ENCODE measurements around the gene TMEM201.

DNA sequence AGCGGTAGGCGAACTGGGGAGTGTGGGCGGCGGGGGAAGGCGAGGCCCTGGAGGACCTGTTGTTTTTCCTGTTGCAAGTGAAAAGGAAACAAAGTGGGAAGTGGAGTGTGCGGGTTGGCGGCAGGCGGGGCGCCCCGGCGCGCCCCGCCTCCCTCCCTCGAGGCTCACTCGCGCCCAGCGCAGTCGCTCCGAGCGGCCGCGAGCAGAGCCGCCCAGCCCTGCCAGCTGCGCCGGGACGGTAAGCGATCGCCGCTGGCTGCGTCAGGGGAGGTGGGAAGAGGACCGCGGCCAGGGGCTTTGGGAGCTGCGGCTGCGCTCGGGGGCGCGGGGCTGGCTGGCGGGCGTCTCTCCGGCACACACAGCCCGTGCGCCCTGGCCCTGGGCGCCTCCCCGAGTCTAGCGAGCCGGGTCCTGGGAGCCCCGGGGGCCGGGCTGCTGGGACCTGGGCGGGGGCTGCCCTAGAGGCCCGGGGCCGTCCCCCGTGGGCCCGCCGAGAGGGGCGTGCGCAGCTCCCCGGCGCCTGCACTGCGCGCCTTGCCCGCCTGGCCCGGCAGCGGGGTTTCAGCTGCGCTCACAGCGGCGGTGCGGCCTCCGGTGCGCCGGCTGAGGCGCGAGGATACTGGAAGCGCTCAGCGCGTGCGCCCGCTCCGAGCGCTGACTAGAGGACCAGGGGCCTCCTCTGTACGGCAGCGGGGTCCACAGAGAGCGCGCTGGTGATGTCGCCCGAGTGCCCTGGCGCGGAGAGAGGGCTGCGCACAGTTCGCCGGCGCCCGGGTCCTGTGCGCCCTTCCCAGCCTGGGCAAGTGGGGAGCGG is 63.1 kb downstream of the TMEM201 start, which contains the start of gene PIK3CD:
- TF ChIP-seq, protein P1, sequence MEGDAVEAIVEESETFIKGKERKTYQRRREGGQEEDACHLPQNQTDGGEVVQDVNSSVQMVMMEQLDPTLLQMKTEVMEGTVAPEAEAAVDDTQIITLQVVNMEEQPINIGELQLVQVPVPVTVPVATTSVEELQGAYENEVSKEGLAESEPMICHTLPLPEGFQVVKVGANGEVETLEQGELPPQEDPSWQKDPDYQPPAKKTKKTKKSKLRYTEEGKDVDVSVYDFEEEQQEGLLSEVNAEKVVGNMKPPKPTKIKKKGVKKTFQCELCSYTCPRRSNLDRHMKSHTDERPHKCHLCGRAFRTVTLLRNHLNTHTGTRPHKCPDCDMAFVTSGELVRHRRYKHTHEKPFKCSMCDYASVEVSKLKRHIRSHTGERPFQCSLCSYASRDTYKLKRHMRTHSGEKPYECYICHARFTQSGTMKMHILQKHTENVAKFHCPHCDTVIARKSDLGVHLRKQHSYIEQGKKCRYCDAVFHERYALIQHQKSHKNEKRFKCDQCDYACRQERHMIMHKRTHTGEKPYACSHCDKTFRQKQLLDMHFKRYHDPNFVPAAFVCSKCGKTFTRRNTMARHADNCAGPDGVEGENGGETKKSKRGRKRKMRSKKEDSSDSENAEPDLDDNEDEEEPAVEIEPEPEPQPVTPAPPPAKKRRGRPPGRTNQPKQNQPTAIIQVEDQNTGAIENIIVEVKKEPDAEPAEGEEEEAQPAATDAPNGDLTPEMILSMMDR (conservative IDR thresholded peaks at IDR 0.05), result no peak
- TF ChIP-seq EZH2 (IDR thresholded peaks at IDR 0.05; ENCODE audit: low read depth), result no peak

Data from PC-9 (cell line).